HG02623 (cell line): Measurements from ENCODE around the gene ROMO1.
"Not testable (repeated sequence)": the region's sequence is repeated elsewhere in the genome, so short reads cannot be mapped to it uniquely, and the experiment has no call there.

Experiments
- ATAC-seq: cut with Tn5 transposase; IDR thresholded peaks from one replicate; pipeline ENCODE4 v1.9.1; 2021; ENCODE audit warnings: moderate library complexity; ENCODE audit not compliant: unreplicated experiment

Gene ROMO1

DNA sequence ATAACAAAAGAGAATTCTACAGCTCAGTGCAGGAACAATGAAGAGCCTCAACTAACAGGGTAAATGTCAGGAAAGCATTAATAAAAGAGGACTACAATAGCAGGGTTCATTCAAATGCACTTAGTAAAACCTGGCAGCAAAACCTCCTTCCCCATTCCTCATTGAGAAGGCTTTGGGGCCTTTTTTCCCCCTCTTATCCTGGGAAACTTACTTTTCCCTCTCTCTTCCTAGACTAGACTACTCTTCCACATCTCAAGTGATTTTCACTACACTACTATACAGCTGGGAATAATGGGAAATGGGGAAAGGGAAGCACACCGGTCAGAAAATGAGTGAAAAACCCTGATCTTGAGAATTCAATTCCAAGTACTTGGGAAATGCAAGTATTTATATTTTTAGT, 10.1 kb downstream of the ROMO1 start:
- ATAC-seq, result no peak

DNA sequence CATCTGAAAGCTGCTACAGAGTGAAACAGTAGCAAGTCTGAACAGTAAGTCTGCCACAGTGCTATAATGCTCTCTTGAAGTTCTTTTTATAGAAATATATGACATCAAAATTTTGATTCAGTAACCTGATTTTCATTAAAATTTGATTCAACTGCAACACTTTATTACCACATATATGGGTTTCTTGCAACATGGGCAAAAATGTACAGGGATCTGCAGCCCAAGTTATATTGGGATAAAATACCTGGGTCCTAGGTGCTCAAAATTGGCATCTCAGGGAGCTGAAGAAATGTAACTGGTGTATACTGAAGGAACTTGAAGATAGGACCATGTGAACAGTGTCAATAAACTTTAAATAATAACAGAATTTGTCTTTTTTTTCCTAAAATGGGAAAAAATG, 10.8 kb downstream of the ROMO1 start:
- ATAC-seq, result no peak

DNA sequence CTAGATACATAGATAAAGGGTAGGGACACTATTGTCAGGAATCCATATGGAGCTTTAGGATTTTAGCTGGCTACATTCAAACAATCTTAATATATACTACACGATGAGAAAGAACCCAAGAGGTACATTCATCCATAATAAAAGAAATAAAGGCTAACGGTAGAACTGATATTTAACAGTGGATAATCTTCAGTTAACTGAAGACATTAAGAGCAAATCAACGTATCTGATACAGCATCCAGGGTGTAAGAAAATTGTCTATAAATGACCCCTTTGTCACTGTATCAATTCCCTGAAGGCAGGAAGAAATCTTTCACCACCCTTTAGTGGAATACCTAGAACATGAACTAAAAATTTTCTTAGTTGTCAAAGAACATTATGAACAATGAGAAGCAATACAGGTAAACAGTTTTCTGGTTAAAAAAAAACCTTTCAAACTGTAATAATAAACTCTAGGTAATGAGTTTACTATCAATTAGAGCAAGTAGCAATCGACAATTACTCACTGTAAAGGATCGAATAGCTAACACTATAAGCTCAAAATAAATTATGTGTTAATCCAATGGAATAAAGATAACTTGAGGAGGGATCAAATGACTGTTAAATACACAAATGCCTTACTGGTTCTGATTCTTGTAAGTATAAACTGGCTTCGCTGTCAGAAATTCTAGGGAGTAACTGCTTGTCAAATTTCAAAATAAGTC, 11.8 kb downstream of the ROMO1 start:
- no peak for ATAC-seq

- no peak for ATAC-seq
Observed at GRCh38 chr20:35711588-35712209, 12.5 kb downstream of the ROMO1 start.

GRCh38 chr20:35713120-35713519, 13.9 kb downstream of the ROMO1 start:
- not testable (repeated sequence) for ATAC-seq

DNA sequence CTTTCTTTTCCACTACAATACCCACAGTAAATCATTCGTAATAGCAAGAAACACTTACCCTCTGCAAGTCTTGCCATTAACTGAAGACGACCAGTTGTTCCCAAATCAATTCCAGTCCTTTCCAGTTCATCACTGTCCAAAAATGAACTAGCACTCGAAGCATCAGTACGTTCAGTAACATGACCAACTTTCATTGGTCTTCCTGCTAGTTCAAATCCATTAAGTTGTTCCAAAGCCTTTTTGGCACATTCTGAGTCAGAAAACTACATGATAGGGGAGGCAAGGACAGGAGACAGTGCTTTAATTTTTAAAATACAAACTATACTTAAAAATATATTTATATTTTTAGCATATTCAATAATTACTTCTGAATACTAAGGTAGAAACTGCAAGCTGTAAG, 14.9 kb downstream of the ROMO1 start:
- ATAC-seq, result no peak

DNA sequence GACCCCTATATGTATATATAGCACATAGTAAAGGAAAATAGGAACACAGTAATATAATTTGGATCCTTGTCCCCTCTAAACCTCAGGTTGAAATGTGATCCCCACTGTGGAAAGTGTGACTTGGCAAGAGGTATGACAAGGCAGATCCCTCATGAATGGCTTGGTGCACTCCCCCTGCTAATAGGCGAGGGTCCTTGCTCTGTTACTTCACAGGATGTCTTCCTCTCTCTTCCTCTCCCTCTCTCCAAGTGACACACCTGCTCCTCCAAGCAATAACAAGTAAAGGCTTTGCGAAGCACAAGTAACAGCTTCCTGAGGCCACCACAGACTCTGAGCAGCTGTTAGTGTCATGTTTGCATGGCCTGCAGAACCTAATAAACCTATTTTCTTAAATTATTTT, 16.4 kb downstream of the ROMO1 start:
- no peak for ATAC-seq

DNA sequence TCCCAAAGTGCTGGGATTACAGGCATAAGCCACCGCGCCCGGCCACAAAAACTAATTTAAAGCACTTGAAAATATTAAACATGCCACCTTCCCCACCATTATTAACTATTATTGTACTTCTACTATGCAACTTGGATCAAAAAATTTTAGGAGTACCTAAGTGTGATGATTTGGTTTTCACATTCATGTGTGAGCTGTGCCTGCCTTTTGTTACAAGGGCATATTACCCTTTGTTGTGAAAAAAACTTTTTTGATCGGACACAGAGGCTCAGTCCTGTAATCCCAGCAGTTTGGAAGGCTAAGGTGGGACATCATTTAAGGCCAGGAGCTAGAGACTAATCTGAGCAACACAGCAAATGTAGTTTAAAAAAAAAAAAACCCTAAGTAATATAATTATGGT, 17.1 kb downstream of the ROMO1 start:
- no peak for ATAC-seq

GRCh38 chr20:35718321-35718720, 19.1 kb downstream of the ROMO1 start:
- ATAC-seq, result not testable (repeated sequence)

DNA sequence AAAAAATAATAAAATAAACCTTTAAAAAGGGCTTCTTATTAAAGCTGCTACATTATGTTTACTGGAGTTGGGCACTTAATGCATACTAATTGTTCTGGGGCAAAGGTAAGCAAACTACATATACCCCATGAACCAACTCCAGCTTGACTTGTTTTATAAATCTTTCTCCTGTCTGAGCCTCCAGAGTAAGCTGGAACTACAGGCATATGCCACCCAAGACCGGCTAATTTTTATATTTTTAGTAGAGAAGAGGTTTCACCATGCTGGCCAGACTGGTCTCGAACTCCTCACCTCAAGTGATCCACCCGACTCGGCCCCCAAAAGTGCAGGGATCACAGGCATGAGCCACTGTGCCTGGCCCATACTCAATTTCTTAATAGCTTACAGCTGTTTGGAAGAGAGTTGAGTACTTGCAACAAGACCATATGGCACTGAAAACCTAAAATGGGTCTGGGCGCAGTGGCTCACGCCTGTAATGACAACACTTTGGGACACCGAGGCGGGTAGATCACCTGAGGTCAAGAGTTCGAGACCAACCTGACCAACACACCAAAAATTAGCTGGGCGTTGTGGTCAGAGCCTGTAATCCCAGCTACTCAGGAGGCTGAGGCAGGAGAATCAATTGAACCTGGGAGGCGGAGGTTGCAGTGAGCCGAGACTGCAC, 19.9 kb downstream of the ROMO1 start:
- no peak for ATAC-seq

- ATAC-seq, result no peak
Observed at GRCh38 chr20:35719717-35720116, 20.5 kb downstream of the ROMO1 start.

DNA sequence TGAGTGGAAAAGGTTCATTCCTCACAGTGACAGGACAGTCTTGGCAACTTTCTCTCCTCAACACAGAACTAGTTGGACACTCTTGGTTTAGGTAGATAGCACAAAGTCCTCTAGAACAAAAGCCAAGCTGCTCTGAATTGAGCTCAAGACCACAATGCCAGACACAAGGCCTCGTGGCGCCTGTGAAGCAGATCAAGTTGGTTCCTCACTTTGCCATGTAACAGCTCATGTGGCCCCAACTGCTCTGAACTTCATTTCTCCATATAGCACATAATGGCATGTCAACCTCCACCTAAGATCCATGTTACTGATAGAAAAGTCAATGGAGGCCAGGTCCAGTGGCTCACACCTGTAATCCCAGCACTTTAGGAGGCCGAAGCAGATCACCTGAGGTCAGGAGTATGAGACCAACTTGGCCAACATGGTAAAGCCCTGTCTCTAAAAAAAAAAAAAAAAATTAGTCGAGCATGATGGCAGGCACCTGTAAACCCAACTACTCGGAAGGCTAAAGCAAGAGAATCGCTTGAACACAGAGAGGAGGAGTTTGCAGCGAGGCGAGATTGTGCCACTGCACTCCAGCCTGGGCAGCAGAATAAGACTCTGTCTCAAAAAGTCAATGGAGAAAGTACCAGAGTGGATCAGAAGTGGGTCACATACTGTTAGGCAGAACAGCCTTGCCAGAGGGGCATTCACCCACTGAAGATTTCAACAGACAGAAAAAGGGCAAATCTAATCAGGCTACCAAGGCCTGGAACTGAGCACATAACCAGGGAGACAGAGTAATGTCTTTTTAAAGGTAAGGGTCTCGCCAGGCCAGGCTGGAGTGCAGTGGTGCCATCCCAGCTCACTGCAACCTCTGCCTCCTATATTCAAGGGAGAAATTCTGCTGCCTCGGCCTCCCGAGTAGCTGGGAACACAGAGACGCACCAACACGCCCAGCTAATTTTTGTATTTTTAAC, 21.2 kb downstream of the ROMO1 start:
- ATAC-seq, result no peak

- ATAC-seq, result no peak
Observed at GRCh38 chr20:35721219-35721618, 22.0 kb downstream of the ROMO1 start.

DNA sequence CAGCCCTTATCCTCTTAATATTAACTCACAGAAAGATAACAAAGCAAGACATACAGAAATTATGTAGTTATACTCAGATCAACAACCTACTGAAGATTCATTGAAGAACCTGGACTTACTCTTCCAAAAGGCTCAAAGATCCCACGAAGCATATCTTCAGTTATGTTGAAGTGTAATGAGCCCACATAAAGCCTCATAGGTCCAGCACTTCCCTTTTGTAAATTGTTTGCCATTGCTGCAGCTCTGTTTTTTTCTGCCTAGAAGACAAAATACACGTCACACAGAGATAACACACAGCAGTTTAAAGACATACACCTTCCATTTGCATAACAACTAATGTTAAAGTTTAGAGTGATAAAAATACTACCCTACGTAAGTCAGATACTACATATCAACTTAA, 22.4 kb downstream of the ROMO1 start:
- ATAC-seq, result no peak

GRCh38 chr20:35723275-35723639, 24.1 kb downstream of the ROMO1 start:
- not testable (repeated sequence) for ATAC-seq

- not testable (repeated sequence) for ATAC-seq
Observed at GRCh38 chr20:35723652-35724320, 24.6 kb downstream of the ROMO1 start.

- ATAC-seq, result no peak
Observed at GRCh38 chr20:35724321-35725230, 25.4 kb downstream of the ROMO1 start.

- no peak for ATAC-seq
Observed at GRCh38 chr20:35726842-35727711, 27.9 kb downstream of the ROMO1 start.
